Natural killer cell treated with Interleukin-12 subunit alpha and Interleukin-12 subunit beta and Interleukin-15 and Interleukin-18, amount 100 ng/mL, for 72 hours (primary cell): ENCODE data around the gene ZDHHC15. TPM values are rescaled to one million over a fixed set of nuclear protein-coding genes. Genes with fewer than 3 reads are reported as not detected.
A peak's percentile ranks its signal among the peaks of the same experiment; 100 is the strongest.
"Not testable (repeated sequence)": the region's sequence is repeated elsewhere in the genome, so short reads cannot be mapped to it uniquely, and the experiment has no call there.

Experiments used
- ATAC-seq, 2 donors: fragments of 150-1000 bp; cut with Tn5 transposase in 1 of 2; sonication (Bioruptor Pico), chemical (Tn5 transposase) in 1 of 2; 2 replicates each; pipeline ENCODE4 v1.10.0; 2021
- DNase-seq: peaks from one replicate; pipeline ENCODE4 v3.0.0; 2022; ENCODE audit warnings: low spot score
- H3K27ac Mint-ChIP-seq, 2 donors: 1 replicate in 1 of 2; 2 replicates in 1 of 2; pipeline ENCODE4 v1.8.0; 2022; ENCODE audit warnings: mixed read lengths in 2 of 2, mild to moderate bottlenecking in 1 of 2, moderate library complexity in 1 of 2
- H3K27me3 Mint-ChIP-seq, 2 donors: 1 replicate in 1 of 2; 2 replicates in 1 of 2; pipeline ENCODE4 v1.8.0; 2022; ENCODE audit warnings: mixed read lengths in 2 of 2
- H3K36me3 Mint-ChIP-seq: one replicate; pipeline ENCODE4 v1.8.0; 2022; ENCODE audit warnings: mixed read lengths
- H3K4me1 Mint-ChIP-seq, 2 donors: 1 replicate in 1 of 2; 2 replicates in 1 of 2; pipeline ENCODE4 v1.8.0; 2022; ENCODE audit warnings: low read depth in 2 of 2, mixed read lengths in 2 of 2, mild to moderate bottlenecking in 1 of 2
- H3K4me3 Mint-ChIP-seq: one replicate; pipeline ENCODE4 v1.8.0; 2022; ENCODE audit warnings: mixed read lengths
- H3K9me3 Mint-ChIP-seq: 2 replicates; pipeline ENCODE4 v1.8.0; 2022; ENCODE audit warnings: mixed read lengths
- total RNA-seq, 2 donors: library from RNA; stranded (reverse); gene quantifications; one replicate each; pipeline ENCODE4 v1.2.3, GENCODE V29; 2022

ZDHHC15 gene
- total RNA-seq: not detected

GRCh38 chrX:75522565-75523431 lies at the start of gene ZDHHC15:
Gene ZDHHC15 (minus strand): TSS chrX:75523037. CDS start chrX:75523024, 13 bp downstream.
- Mint-ChIP-seq H3K27ac (no peak within 1 kb of the TSS), H3K27me3 (peaks cover 24 to 32% of the 10 kb centered on the region in 2 donors), H3K9me3 (no peaks in the 10 kb centered on the region), H3K4me1 (peaks cover 5 to 6% of the 10 kb centered on the region in 2 donors), H3K36me3 (no peaks in the 10 kb centered on the region), H3K4me3 (peak within 1 kb of the TSS; percentile 62)
- ATAC-seq (peak; percentile 46 to 59), DNase-seq (no peak)

- not testable (repeated sequence) for DNase-seq, H3K4me3 Mint-ChIP-seq, ATAC-seq, H3K36me3 Mint-ChIP-seq, H3K27ac Mint-ChIP-seq, H3K4me1 Mint-ChIP-seq, H3K9me3 Mint-ChIP-seq, H3K27me3 Mint-ChIP-seq
These were observed 37.7 kb upstream of the ZDHHC15 start for GRCh38 chrX:75560544-75560943.

- Mint-ChIP-seq H3K4me1 (no peaks in the 10 kb centered on the region), H3K27ac (no peak overlapping the region), H3K36me3 (no peaks in the 10 kb centered on the region), H3K4me3 (no peak overlapping the region), H3K9me3 (no peaks in the 10 kb centered on the region), H3K27me3 (peaks cover 0 to 3% of the 10 kb centered on the region in 2 donors)
- no peak for ATAC-seq
- DNase-seq: no peak
These were observed 24.9 kb upstream of the ZDHHC15 start for GRCh38 chrX:75547783-75548182.

GRCh38 chrX:75546724-75547511 lies 24.1 kb upstream of the ZDHHC15 start:
- Mint-ChIP-seq H3K36me3 (no peaks in the 10 kb centered on the region), H3K4me1 (no peaks in the 10 kb centered on the region), H3K27ac (no peak overlapping the region), H3K27me3 (peaks cover 0 to 3% of the 10 kb centered on the region in 2 donors), H3K9me3 (no peaks in the 10 kb centered on the region), H3K4me3 (no peak overlapping the region)
- DNase-seq (no peak), ATAC-seq (no peak)

DNA sequence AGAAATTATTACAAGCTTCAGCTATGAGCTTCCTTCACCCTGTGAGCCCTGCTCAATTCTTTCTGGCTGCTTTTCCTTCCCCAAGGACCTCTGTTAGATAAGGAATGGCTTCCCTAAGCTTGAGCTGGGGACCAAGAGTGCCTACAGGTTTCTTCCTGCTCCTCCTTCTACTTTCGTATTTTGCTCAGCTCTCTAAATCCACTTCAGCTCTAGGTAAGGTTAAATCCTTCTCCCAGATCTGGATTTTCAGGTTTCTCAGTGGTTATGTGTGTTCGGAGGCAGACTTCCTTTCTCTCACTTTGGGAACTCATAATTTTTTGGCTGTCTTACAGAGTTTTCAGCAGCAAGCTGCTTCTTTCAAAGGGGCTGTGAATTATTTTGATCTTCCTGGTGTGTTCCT lies 21.9 kb upstream of the ZDHHC15 start:
- H3K27ac Mint-ChIP-seq: no peak overlapping the region
- H3K4me1 Mint-ChIP-seq: no peaks in the 10 kb centered on the region
- ATAC-seq: no peak
- no peak for DNase-seq
- H3K36me3 Mint-ChIP-seq: no peaks in the 10 kb centered on the region
- H3K27me3 Mint-ChIP-seq: peaks cover 0 to 3% of the 10 kb centered on the region in 2 donors
- no peak overlapping the region for H3K4me3 Mint-ChIP-seq
- H3K9me3 Mint-ChIP-seq: no peaks in the 10 kb centered on the region

DNA sequence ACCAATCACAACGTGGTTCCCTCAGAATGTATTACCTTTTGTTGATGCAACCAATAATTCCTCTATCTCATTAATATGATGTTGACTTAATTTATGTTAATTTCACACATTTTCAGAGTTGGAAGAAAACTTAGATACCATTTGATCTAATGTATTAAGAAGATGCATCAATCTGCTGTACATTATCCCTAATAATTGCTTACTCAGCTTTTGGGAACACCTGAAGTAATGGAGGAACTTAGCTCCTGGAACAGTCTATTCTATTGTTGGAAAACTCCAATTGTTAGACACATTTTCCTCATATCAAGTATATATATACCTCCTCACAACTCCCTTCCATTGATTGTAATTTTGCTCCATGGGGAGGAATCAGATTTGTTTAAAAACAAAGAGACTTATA lies 38.9 kb downstream of the ZDHHC15 start:
- DNase-seq (no peak), ATAC-seq (no peak)
- no peak overlapping the region for H3K27ac Mint-ChIP-seq
- H3K9me3 Mint-ChIP-seq: peaks cover 6% of the 10 kb centered on the region
- H3K27me3 Mint-ChIP-seq: no peaks in the 10 kb centered on the region
- peaks cover 4% of the 10 kb centered on the region for H3K36me3 Mint-ChIP-seq
- H3K4me3 Mint-ChIP-seq: no peak overlapping the region
- no peaks in the 10 kb centered on the region for H3K4me1 Mint-ChIP-seq

- not testable (repeated sequence) for H3K27ac Mint-ChIP-seq, DNase-seq, ATAC-seq, H3K4me1 Mint-ChIP-seq, H3K4me3 Mint-ChIP-seq, H3K27me3 Mint-ChIP-seq
- Mint-ChIP-seq H3K9me3 (peaks cover 14% of the 10 kb centered on the region), H3K36me3 (peaks cover 19% of the 10 kb centered on the region)
These were observed 61.1 kb downstream of the ZDHHC15 start for GRCh38 chrX:75461780-75462179.

- no peak for ATAC-seq
- H3K4me3 Mint-ChIP-seq: no peak overlapping the region
- no peaks in the 10 kb centered on the region for H3K9me3 Mint-ChIP-seq
- no peak for DNase-seq
- no peaks in the 10 kb centered on the region for H3K27me3 Mint-ChIP-seq
- H3K27ac Mint-ChIP-seq: no peak overlapping the region
- no peaks in the 10 kb centered on the region for H3K4me1 Mint-ChIP-seq
- no peaks in the 10 kb centered on the region for H3K36me3 Mint-ChIP-seq
These were observed 101.1 kb downstream of the ZDHHC15 start for GRCh38 chrX:75421688-75422230.

GRCh38 chrX:75407153-75407552 lies 115.7 kb downstream of the ZDHHC15 start:
- not testable (repeated sequence) for H3K4me1 Mint-ChIP-seq, ATAC-seq, H3K9me3 Mint-ChIP-seq, H3K4me3 Mint-ChIP-seq, H3K27ac Mint-ChIP-seq, DNase-seq, H3K36me3 Mint-ChIP-seq, H3K27me3 Mint-ChIP-seq

GRCh38 chrX:75390470-75390869 lies 132.4 kb downstream of the ZDHHC15 start:
- Mint-ChIP-seq H3K4me3 (no peak overlapping the region), H3K9me3 (peaks cover 16% of the 10 kb centered on the region), H3K36me3 (peaks cover 34% of the 10 kb centered on the region), H3K27me3 (peaks cover 0 to 17% of the 10 kb centered on the region in 2 donors), H3K4me1 (no peaks in the 10 kb centered on the region), H3K27ac (no peak overlapping the region)
- ATAC-seq: no peak
- DNase-seq: no peak

DNA sequence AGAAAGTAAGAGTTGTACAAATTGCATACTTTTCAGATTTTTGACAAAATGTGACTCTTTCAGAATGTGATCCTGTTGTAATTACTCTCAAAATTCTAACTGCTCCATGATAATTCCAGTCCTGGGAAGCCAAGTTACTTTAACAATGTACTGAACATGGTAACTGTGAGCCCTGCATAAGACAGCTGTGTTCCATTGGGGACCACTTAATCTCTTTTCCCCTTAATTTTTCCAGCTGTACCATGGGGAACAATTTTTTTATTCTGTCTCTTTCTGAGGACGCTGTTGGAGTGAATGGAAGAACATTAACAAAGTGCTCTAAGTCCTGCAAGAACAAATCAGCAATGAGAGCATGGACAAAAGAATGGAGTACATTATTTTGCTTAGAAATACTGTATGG lies 153.1 kb downstream of the ZDHHC15 start:
- H3K4me3 Mint-ChIP-seq: no peak overlapping the region
- peaks cover 0 to 2% of the 10 kb centered on the region in 2 donors for H3K27me3 Mint-ChIP-seq
- DNase-seq (no peak), ATAC-seq (no peak)
- H3K36me3 Mint-ChIP-seq: no peaks in the 10 kb centered on the region
- H3K9me3 Mint-ChIP-seq: no peaks in the 10 kb centered on the region
- H3K4me1 Mint-ChIP-seq: no peaks in the 10 kb centered on the region
- H3K27ac Mint-ChIP-seq: no peak overlapping the region

DNA sequence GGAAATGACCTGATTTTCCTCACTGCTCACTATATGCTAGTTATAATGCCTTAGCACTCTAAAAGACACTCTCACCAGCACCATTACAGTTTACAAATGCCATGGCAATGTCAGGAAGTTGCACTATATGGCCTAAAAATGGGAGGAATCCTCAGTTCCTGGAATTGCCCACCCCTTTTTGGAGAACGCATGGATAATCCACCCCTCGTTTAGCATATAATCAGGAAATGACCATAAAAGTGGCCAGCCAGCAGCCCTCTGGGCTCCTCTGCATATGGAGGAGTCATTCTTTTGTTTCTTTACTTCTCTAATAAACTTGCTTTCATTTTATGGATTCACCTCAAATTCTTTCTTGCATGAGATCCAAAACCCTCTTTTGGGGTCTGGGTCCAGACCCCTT lies 156.0 kb downstream of the ZDHHC15 start:
- no peak for ATAC-seq
- H3K36me3 Mint-ChIP-seq: peaks cover 8% of the 10 kb centered on the region
- no peaks in the 10 kb centered on the region for H3K9me3 Mint-ChIP-seq
- no peak overlapping the region for H3K27ac Mint-ChIP-seq
- no peak overlapping the region for H3K4me3 Mint-ChIP-seq
- H3K4me1 Mint-ChIP-seq: no peaks in the 10 kb centered on the region
- DNase-seq: no peak
- H3K27me3 Mint-ChIP-seq: no peaks in the 10 kb centered on the region

GRCh38 chrX:75365243-75365975 lies 157.4 kb downstream of the ZDHHC15 start:
- ATAC-seq (no peak), DNase-seq (no peak)
- H3K27me3 Mint-ChIP-seq: no peaks in the 10 kb centered on the region
- H3K9me3 Mint-ChIP-seq: peaks cover 2% of the 10 kb centered on the region
- peaks cover 8% of the 10 kb centered on the region for H3K36me3 Mint-ChIP-seq
- no peaks in the 10 kb centered on the region for H3K4me1 Mint-ChIP-seq
- no peak overlapping the region for H3K4me3 Mint-ChIP-seq
- H3K27ac Mint-ChIP-seq: no peak overlapping the region
